ENCODE measurements around the gene SPHKAP. TPM values are rescaled to one million over a fixed set of nuclear protein-coding genes. Genes with fewer than 3 reads are reported as not detected.

Gene SPHKAP
- polyA plus RNA-seq, 2 of the 4 experiments (the other 2 are of a cell fraction) = 0.01 TPM; not detected in 1

GRCh38 chr2:228197504-228197903 is 16.0 kb upstream of the SPHKAP start:
- H3K27ac ChIP-seq = no peak overlapping the region
- no peak overlapping the region for H3K4me2 ChIP-seq
- TF ChIP-seq HMGXB4 (CRISPR knock-in tag; IDR thresholded peaks at IDR 0.05; ENCODE audit: borderline replicate concordance) = no peak
- no peak for TF ChIP-seq CTCF (IDR thresholded peaks at IDR 0.05)
- TF ChIP-seq EHMT2 (IDR thresholded peaks at IDR 0.05; ENCODE audit: low read depth) = no peak
- no peak for TF ChIP-seq HEYL (CRISPR knock-in tag; IDR thresholded peaks at IDR 0.05)
- TF ChIP-seq SMC3 (IDR thresholded peaks at IDR 0.05) = no peak
- no peak for TF ChIP-seq ATOH8 (CRISPR knock-in tag; IDR thresholded peaks at IDR 0.05; ENCODE audit: low read depth)
- no peak for TF ChIP-seq ZC3H11A (IDR thresholded peaks at IDR 0.05)
- TF ChIP-seq ZSCAN20 (CRISPR knock-in tag; IDR thresholded peaks at IDR 0.05) = no peak
- TF ChIP-seq RCOR1 (IDR thresholded peaks at IDR 0.05; ENCODE audit: low read depth, low read length) = no peak
- no peak for TF ChIP-seq NPAS2 (CRISPR knock-in tag; IDR thresholded peaks at IDR 0.05; ENCODE audit: borderline replicate concordance)
- no peak for TF ChIP-seq FOSL2 (IDR thresholded peaks at IDR 0.05)
- no peak for TF ChIP-seq FOSL2 (CRISPR knock-in tag; IDR thresholded peaks at IDR 0.05)
- no peak for TF ChIP-seq GATA3 (IDR thresholded peaks at IDR 0.05; ENCODE audit: borderline replicate concordance)
- no peak for TF ChIP-seq ELK1 (IDR thresholded peaks at IDR 0.05; ENCODE audit: low read depth, low read length)
- H3K4me1 ChIP-seq = no peaks in the 10 kb centered on the region
- no peak overlapping the region for H3K4me3 ChIP-seq
- 22% methylated on average over 2 of the region's 2 CpGs for WGBS (ENCODE audit: missing lambda C conversion rate)
- DNase-seq (ENCODE audit: low read depth in 1 of 2, low spot score in 1 of 2) = no peak
- no peaks in the 10 kb centered on the region for H3K9me3 ChIP-seq
- CTCF ChIA-PET = interaction anchor here (0.6 kb wide), 1 partner anchor 1318 kb away, joined by 3 read pairs; no protein-coding TSS in a partner anchor
- no peak for ATAC-seq
- FAIRE-seq = no peak
- POLR2A ChIA-PET = no interaction called here

- Histone ChIP-seq H3K4me2 (peak overlapping the region; percentile 73), H3K9me3 (no peaks in the 10 kb centered on the region), H3K4me3 (peak overlapping the region; percentile 33), H3K4me1 (peaks cover 4% of the 10 kb centered on the region; the same call in 1 of the 3 replicates), H3K27ac (no peak overlapping the region)
- WGBS (ENCODE audit: missing lambda C conversion rate) = 8% methylated on average over 34 of the region's 43 CpGs
- no peak for FAIRE-seq
- ChIA-PET CTCF (no interaction called here), POLR2A (no interaction called here)
- TF ChIP-seq CTCF (IDR thresholded peaks at IDR 0.05) (no peak), MAZ (IDR thresholded peaks at IDR 0.05; ENCODE audit: borderline replicate concordance, low read depth, low read length) (no peak), GATA3 (IDR thresholded peaks at IDR 0.05; ENCODE audit: borderline replicate concordance) (no peak), EHF (CRISPR knock-in tag; IDR thresholded peaks at IDR 0.05) (no peak), FOSL2 (IDR thresholded peaks at IDR 0.05) (no peak), FOSL2 (CRISPR knock-in tag; IDR thresholded peaks at IDR 0.05) (no peak), MAX (IDR thresholded peaks at IDR 0.05) (no peak), SMC3 (IDR thresholded peaks at IDR 0.05) (no peak)
- ATAC-seq = peak; percentile 60 to 69
- DNase-seq (ENCODE audit: low read depth in 1 of 2, low spot score in 1 of 2) = peak in 1 of 2 experiments; percentile 12
Measured at GRCh38 chr2:228180181-228181097, 1.0 kb downstream of the SPHKAP start.

All from A549 (cell line).